Measurements from ENCODE around the gene CEP128. TPM values are rescaled to one million over a fixed set of nuclear protein-coding genes. Genes with fewer than 3 reads are reported as not detected.

Gene CEP128
- total RNA-seq, 1 experiment from 2014 or later = 28.3 TPM

GRCh38 chr14:80564051-80564450, 377.5 kb downstream of the CEP128 start:
- Histone ChIP-seq H3K4me1 (ENCODE audit: low read length) (no peaks in the 10 kb centered on the region), H2AFZ (ENCODE audit: low read length) (no peak overlapping the region), H3K4me2 (ENCODE audit: low read depth, low read length, poor library complexity, severe bottlenecking) (no peak overlapping the region), H3K9me2 (replicated peaks; ENCODE audit: insufficient read depth, low read length) (no peaks in the 10 kb centered on the region), H3K9ac (ENCODE audit: low read length) (no peak overlapping the region), H3K36me3 (ENCODE audit: insufficient read depth, low read length) (no peaks in the 10 kb centered on the region), H3K27ac (ENCODE audit: low read length) (no peak overlapping the region), H3K79me2 (ENCODE audit: low read length) (no peaks in the 10 kb centered on the region), H3K4me3 (ENCODE audit: low read length) (no peak overlapping the region), H4K20me1 (ENCODE audit: insufficient read depth, low read depth, low read length) (no peaks in the 10 kb centered on the region), H3K9me3 (ENCODE audit: low read length) (no peaks in the 10 kb centered on the region), H3K27me3 (ENCODE audit: low read length) (no peaks in the 10 kb centered on the region)
- no peak for DNase-seq

- no peaks in the 10 kb centered on the region for H3K4me1 ChIP-seq (ENCODE audit: low read length)
- no peaks in the 10 kb centered on the region for H3K36me3 ChIP-seq (ENCODE audit: insufficient read depth, low read length)
- H3K27me3 ChIP-seq (ENCODE audit: low read length) = no peaks in the 10 kb centered on the region
- no peak overlapping the region for H2AFZ ChIP-seq (ENCODE audit: low read length)
- no peak overlapping the region for H3K27ac ChIP-seq (ENCODE audit: low read length)
- no peaks in the 10 kb centered on the region for H3K9me2 ChIP-seq (replicated peaks; ENCODE audit: insufficient read depth, low read length)
- no peaks in the 10 kb centered on the region for H3K79me2 ChIP-seq (ENCODE audit: low read length)
- DNase-seq = no peak
- no peak overlapping the region for H3K9ac ChIP-seq (ENCODE audit: low read length)
- no peaks in the 10 kb centered on the region for H3K9me3 ChIP-seq (ENCODE audit: low read length)
- no peak overlapping the region for H3K4me2 ChIP-seq (ENCODE audit: low read depth, low read length, poor library complexity, severe bottlenecking)
- H4K20me1 ChIP-seq (ENCODE audit: insufficient read depth, low read depth, low read length) = no peaks in the 10 kb centered on the region
- no peak overlapping the region for H3K4me3 ChIP-seq (ENCODE audit: low read length)
Observed at GRCh38 chr14:80560800-80561657, 380.5 kb downstream of the CEP128 start.

GRCh38 chr14:80554139-80554538, 387.4 kb downstream of the CEP128 start:
- no peaks in the 10 kb centered on the region for H3K36me3 ChIP-seq (ENCODE audit: insufficient read depth, low read length)
- H3K79me2 ChIP-seq (ENCODE audit: low read length) = no peaks in the 10 kb centered on the region
- no peak for DNase-seq
- H3K4me1 ChIP-seq (ENCODE audit: low read length) = no peaks in the 10 kb centered on the region
- H3K9me2 ChIP-seq (replicated peaks; ENCODE audit: insufficient read depth, low read length) = no peaks in the 10 kb centered on the region
- no peaks in the 10 kb centered on the region for H4K20me1 ChIP-seq (ENCODE audit: insufficient read depth, low read depth, low read length)
- no peak overlapping the region for H3K4me3 ChIP-seq (ENCODE audit: low read length)
- H3K9ac ChIP-seq (ENCODE audit: low read length) = no peak overlapping the region
- no peaks in the 10 kb centered on the region for H3K27me3 ChIP-seq (ENCODE audit: low read length)
- H3K4me2 ChIP-seq (ENCODE audit: low read depth, low read length, poor library complexity, severe bottlenecking) = no peak overlapping the region
- H3K27ac ChIP-seq (ENCODE audit: low read length) = no peak overlapping the region
- H2AFZ ChIP-seq (ENCODE audit: low read length) = no peak overlapping the region
- no peaks in the 10 kb centered on the region for H3K9me3 ChIP-seq (ENCODE audit: low read length)

GRCh38 chr14:80549141-80549540, 392.4 kb downstream of the CEP128 start:
- H3K4me3 ChIP-seq (ENCODE audit: low read length) = no peak overlapping the region
- H3K27ac ChIP-seq (ENCODE audit: low read length) = no peak overlapping the region
- H3K36me3 ChIP-seq (ENCODE audit: insufficient read depth, low read length) = no peaks in the 10 kb centered on the region
- H3K79me2 ChIP-seq (ENCODE audit: low read length) = no peaks in the 10 kb centered on the region
- DNase-seq = no peak
- no peak overlapping the region for H3K9ac ChIP-seq (ENCODE audit: low read length)
- no peaks in the 10 kb centered on the region for H3K4me1 ChIP-seq (ENCODE audit: low read length)
- no peak overlapping the region for H2AFZ ChIP-seq (ENCODE audit: low read length)
- no peak overlapping the region for H3K4me2 ChIP-seq (ENCODE audit: low read depth, low read length, poor library complexity, severe bottlenecking)
- no peaks in the 10 kb centered on the region for H3K9me3 ChIP-seq (ENCODE audit: low read length)
- H4K20me1 ChIP-seq (ENCODE audit: insufficient read depth, low read depth, low read length) = no peaks in the 10 kb centered on the region
- H3K9me2 ChIP-seq (replicated peaks; ENCODE audit: insufficient read depth, low read length) = no peaks in the 10 kb centered on the region
- H3K27me3 ChIP-seq (ENCODE audit: low read length) = no peaks in the 10 kb centered on the region

GRCh38 chr14:80545935-80546854, 395.3 kb downstream of the CEP128 start:
- Histone ChIP-seq H3K9me2 (replicated peaks; ENCODE audit: insufficient read depth, low read length) (no peaks in the 10 kb centered on the region), H3K4me3 (ENCODE audit: low read length) (no peak overlapping the region), H3K4me1 (ENCODE audit: low read length) (no peaks in the 10 kb centered on the region), H2AFZ (ENCODE audit: low read length) (no peak overlapping the region), H3K36me3 (ENCODE audit: insufficient read depth, low read length) (no peaks in the 10 kb centered on the region), H4K20me1 (ENCODE audit: insufficient read depth, low read depth, low read length) (no peaks in the 10 kb centered on the region), H3K4me2 (ENCODE audit: low read depth, low read length, poor library complexity, severe bottlenecking) (no peak overlapping the region), H3K9ac (ENCODE audit: low read length) (no peak overlapping the region), H3K27me3 (ENCODE audit: low read length) (no peaks in the 10 kb centered on the region), H3K9me3 (ENCODE audit: low read length) (no peaks in the 10 kb centered on the region), H3K27ac (ENCODE audit: low read length) (no peak overlapping the region), H3K79me2 (ENCODE audit: low read length) (no peaks in the 10 kb centered on the region)
- DNase-seq = no peak

GRCh38 chr14:80544366-80544765, 397.2 kb downstream of the CEP128 start:
- Histone ChIP-seq H3K27ac (ENCODE audit: low read length) (no peak overlapping the region), H3K4me1 (ENCODE audit: low read length) (no peaks in the 10 kb centered on the region), H2AFZ (ENCODE audit: low read length) (no peak overlapping the region), H3K9ac (ENCODE audit: low read length) (no peak overlapping the region), H3K27me3 (ENCODE audit: low read length) (no peaks in the 10 kb centered on the region), H3K9me3 (ENCODE audit: low read length) (no peaks in the 10 kb centered on the region), H3K4me2 (ENCODE audit: low read depth, low read length, poor library complexity, severe bottlenecking) (no peak overlapping the region), H3K9me2 (replicated peaks; ENCODE audit: insufficient read depth, low read length) (no peaks in the 10 kb centered on the region), H3K4me3 (ENCODE audit: low read length) (no peak overlapping the region), H3K79me2 (ENCODE audit: low read length) (no peaks in the 10 kb centered on the region), H4K20me1 (ENCODE audit: insufficient read depth, low read depth, low read length) (no peaks in the 10 kb centered on the region), H3K36me3 (ENCODE audit: insufficient read depth, low read length) (no peaks in the 10 kb centered on the region)
- no peak for DNase-seq

- H3K4me1 ChIP-seq (ENCODE audit: low read length) = no peaks in the 10 kb centered on the region
- no peak overlapping the region for H3K27ac ChIP-seq (ENCODE audit: low read length)
- no peak for DNase-seq
- no peaks in the 10 kb centered on the region for H3K27me3 ChIP-seq (ENCODE audit: low read length)
- no peaks in the 10 kb centered on the region for H3K79me2 ChIP-seq (ENCODE audit: low read length)
- no peaks in the 10 kb centered on the region for H3K36me3 ChIP-seq (ENCODE audit: insufficient read depth, low read length)
- no peaks in the 10 kb centered on the region for H3K9me3 ChIP-seq (ENCODE audit: low read length)
- no peak overlapping the region for H3K4me2 ChIP-seq (ENCODE audit: low read depth, low read length, poor library complexity, severe bottlenecking)
- H3K9me2 ChIP-seq (replicated peaks; ENCODE audit: insufficient read depth, low read length) = no peaks in the 10 kb centered on the region
- no peak overlapping the region for H3K9ac ChIP-seq (ENCODE audit: low read length)
- H2AFZ ChIP-seq (ENCODE audit: low read length) = no peak overlapping the region
- H3K4me3 ChIP-seq (ENCODE audit: low read length) = no peak overlapping the region
- no peaks in the 10 kb centered on the region for H4K20me1 ChIP-seq (ENCODE audit: insufficient read depth, low read depth, low read length)
Observed at GRCh38 chr14:80543211-80543610, 398.3 kb downstream of the CEP128 start.

GRCh38 chr14:80538633-80539375, 402.7 kb downstream of the CEP128 start:
- DNase-seq = no peak
- Histone ChIP-seq H3K9me3 (ENCODE audit: low read length) (no peaks in the 10 kb centered on the region), H3K79me2 (ENCODE audit: low read length) (no peaks in the 10 kb centered on the region), H3K4me1 (ENCODE audit: low read length) (peaks cover 12% of the 10 kb centered on the region), H4K20me1 (ENCODE audit: insufficient read depth, low read depth, low read length) (no peaks in the 10 kb centered on the region), H3K4me2 (ENCODE audit: low read depth, low read length, poor library complexity, severe bottlenecking) (no peak overlapping the region), H3K27ac (ENCODE audit: low read length) (no peak overlapping the region), H2AFZ (ENCODE audit: low read length) (no peak overlapping the region), H3K36me3 (ENCODE audit: insufficient read depth, low read length) (no peaks in the 10 kb centered on the region), H3K4me3 (ENCODE audit: low read length) (no peak overlapping the region), H3K27me3 (ENCODE audit: low read length) (no peaks in the 10 kb centered on the region), H3K9ac (ENCODE audit: low read length) (no peak overlapping the region), H3K9me2 (replicated peaks; ENCODE audit: insufficient read depth, low read length) (no peaks in the 10 kb centered on the region)
